Stimulated activated CD4-positive, alpha-beta T cell treated with anti-CD3 and anti-CD28 coated beads, Interleukin-1b, Interleukin-23, amount 100 ng/mL, for 4 hours (primary cell): ENCODE measurements around the gene GAS7.

Experiments used
- DNase-seq, 2 donors: peaks; one replicate each; pipeline ENCODE4 v3.0.0-alpha.2; 2020; ENCODE audit warnings: low read depth in 2 of 2

Gene GAS7

DNA sequence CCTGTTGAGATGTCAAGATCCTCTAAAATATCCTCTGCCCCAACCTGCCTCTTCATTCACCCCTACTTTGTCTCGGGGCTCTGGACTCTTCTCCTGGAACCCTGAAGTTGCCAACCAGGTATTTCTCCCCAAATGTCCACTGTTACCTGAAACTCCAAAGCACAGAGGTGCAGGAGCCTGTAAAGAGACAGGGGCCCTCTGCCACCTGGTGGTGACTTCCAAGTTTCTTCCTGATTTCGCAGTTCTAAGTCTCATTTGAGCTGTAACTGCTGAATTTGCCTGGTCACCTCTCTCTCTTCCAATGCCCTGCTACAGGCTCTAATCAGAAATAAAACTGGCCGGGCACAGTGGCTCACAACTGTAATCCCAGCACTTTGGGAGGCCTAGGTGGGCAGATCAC lies 216.2 kb downstream of the GAS7 start:
- no peak for DNase-seq

DNA sequence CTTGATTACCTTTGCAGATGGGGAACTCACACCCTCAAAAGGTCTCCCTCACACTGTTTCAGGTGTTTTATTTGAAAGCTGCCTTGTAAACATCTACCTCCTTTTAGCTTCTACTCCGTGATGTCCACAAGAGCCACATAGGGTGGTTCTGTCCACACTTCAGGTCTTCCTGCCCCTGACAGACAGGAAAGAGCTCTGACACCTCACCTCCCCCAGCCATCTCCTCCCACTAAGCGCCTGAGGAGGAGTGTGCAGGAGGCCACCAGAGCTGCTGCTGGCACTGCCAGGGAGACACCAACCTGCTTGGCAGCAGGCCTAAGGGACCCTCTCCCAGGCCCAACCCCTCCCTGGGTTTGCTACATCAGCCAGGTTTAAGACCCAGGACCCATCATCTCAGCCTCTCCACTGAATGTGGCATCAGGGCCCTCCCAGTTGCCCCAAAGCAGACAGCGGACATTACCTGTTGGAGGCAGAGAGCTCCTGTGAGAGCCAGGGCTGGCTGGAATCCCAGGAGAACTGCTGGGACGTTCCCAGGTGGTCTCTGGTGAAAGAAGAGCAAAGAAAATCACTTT lies 217.0 kb downstream of the GAS7 start:
- no peak for DNase-seq

DNA sequence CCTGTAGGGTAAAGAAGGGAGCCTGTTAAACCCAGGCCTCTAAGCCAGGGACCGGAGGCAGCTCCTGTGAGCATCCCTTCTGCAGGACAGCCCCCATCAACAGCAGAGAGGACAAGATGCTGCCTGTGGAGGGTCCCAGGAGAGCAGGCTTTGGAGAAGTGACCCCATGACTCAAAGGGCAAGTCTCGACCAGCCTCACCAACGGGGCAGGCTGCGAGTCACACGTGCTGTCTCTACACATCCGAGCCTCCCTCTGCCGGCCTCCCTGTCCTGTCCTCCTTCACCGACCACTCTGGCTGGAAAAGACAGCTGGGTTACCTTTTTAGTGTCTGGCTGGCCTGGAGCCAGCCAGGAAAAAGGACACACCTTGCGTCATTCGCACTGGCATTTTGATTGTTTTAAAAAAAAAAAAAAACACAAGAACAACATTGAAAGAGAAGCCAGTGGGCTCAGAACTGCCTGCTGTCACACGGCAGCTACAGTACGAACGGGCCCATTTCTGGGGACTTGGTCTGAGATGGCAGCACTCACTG lies 218.9 kb downstream of the GAS7 start:
- DNase-seq, result no peak

DNA sequence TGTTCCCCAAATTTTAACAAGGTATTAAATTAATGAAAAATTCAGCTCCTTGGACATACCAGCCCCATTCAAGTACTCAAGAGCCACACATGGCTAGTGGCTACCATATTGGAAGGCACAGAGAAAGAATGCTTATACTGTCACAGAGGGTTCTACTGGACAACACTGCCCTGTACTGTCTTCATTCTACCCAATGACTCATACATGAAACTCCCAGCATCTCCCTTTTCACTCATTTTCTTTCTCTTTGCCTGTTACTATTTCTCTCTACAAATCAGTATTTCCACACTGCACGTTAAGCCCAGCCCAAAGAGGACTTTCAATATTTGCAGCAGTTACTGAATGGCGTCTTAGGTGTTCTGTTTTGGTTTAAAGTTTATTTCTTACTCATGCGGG lies 221.2 kb downstream of the GAS7 start:
- no peak for DNase-seq

DNA sequence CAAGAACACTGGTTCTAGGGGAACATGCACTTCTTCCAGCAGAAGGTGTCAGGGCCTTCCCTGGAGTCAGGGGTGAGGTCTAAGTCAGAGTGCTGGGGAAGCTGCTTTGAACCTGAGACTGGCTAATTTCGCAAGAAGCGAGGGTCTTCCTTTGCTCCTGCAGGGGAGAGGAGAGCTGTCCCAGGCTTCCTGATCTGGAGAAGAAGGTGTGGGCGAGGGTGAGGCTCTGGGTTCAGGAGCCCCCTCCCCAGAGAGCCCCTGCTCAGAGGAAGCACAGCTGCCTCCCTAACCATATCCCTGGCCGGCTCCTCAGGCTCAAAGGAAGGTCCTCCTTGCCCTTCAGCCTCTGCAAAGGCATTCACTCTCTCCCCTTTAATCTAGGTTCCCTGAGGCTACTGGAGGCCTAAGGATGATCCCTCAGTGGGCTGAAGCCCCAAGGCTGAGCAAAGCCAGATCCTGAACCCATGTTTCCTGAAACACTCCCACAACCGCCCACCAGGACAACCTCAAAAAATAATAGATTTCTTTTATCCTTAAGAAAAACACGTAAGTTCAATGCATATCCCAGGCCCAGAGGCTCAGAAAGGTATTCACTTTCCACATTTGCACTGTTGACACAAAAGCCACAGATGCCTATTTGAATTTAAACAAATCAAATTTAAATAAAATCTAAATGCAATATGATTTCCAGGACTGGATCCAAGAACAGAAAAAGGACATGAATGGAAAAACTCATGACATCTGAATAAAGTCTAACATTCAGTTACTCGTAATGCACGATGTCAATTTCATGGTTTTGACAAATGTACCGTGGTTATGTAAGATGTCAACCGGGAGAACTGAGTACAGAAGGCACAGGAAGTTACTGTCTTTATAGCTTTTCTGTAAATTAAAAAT lies 221.9 kb downstream of the GAS7 start:
- DNase-seq, result no peak

DNA sequence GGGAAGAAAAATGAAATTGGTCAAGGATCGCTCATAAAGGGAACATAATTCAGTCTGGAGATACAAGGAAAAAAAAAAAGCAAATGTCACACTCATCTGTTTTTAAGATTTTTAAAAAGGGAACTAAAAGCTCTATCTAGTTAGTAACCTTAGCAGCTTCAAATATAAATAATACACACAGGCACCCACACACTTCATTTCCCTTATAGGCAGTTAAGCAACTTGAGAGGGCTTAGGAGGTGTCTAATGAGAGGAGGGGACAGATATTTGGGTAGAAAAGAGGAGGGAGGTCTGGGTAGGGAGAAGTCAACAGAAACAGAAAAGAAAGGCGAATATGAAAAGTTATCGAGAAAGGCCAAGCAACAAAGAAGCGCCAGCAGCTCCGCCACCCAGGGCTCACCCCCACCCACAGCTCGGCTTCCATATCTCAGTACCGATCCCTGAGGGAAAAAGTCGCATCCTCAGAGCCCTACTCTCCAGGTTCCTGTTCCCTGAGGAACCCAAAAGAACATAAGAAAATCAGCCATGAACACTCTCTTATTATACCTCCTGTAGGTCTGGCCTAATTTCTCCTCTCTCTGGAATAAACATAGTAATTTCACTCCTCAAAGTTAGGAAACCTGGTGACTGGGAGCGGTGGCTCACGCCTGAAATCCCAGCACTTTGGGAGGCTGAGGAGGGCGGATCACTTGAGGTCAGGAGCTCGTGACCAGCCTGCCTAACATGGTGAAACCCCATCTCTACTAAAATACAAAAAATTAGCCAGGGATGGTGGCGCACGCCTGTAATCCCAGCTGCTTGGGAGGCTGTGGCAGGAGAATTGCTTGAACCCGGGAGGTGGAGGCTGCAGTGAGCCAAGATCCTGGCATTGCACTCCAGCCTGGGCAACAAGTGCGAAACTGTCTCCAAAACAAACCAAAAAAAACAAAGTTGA lies 223.7 kb downstream of the GAS7 start:
- no peak for DNase-seq

DNA sequence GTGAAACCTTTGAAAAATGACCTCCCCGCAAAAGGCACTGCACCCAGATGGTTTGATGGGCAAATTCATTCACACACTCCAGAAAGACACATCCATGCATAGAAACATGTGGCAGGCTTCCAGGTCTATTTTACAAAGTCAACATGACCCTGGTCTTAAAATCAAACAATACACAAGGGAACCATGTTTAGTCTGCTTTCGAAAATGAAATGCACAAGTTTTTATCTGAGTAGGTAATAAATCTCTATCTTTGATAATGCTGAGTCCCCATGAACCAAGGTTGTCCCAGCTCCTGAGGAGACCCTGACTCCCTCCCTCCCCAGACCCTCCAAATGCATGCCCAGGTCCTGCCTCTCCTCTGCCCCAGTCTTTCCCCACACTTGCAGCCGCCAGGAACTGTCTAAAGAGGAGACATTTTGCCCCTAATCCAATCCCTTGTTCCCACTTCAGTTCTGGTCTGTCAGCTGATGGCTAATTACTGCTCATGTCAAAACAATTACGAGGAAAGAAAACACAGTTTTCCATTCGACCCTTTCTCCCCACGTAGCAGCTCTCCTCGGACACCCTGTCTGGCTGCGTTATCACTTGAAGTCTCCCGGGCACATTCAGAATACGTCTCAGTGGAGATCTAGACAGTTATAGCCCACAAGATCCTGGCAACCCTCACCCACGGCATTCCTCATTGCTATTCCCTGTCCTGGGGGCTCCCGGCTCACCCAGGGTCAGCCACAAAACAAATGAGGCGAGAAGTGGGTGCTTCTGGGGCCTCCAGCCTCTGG lies 224.5 kb downstream of the GAS7 start:
- DNase-seq, result no peak

DNA sequence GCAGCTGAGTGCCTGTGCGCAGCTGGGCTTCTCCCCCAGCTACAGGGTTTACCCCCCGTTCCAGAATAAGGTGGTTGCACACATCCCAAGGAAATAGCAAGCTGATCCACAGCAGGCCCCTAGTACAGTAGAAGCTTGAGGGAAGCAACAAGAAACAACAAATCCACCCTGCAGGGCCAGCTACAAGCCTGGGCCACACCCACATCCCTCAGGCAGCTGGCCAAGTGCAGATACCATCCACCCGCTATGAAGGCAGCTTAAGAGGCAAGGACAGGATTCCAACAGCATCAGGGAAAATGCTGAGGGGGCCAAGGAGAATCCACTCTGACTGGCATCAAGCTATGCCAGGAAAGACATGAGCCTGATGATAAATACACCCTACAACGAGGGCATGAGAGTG lies 226.4 kb downstream of the GAS7 start:
- no peak for DNase-seq

DNA sequence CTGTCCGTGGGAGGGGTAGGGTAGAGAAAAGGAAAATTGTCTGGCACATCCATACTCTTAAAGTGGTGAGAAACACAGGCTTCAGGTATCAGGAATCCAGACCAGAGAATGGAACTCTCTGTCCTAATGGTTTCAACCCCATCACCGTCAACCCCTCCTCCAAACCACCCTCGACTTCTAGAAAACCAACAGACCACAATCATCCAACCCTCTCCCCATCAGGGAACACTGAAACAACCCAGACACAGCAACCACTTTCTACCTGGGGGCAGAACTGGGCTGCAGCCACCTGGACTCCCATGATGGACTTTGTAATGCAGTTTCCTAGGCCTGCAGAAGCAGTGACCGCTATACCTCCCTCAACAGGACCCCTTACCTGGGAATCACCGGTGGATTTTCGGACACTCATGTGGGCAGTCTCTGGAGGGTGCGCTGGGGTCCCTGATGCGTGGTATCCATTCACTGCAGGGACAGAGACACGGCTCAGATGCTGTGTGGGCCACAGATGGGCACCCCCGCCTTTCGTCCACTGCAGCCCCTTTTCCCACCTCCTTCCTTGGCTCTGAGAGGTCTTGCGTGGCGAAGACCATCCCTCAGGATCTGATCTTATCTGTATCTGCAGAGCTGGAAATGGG lies 229.0 kb downstream of the GAS7 start:
- no peak for DNase-seq

DNA sequence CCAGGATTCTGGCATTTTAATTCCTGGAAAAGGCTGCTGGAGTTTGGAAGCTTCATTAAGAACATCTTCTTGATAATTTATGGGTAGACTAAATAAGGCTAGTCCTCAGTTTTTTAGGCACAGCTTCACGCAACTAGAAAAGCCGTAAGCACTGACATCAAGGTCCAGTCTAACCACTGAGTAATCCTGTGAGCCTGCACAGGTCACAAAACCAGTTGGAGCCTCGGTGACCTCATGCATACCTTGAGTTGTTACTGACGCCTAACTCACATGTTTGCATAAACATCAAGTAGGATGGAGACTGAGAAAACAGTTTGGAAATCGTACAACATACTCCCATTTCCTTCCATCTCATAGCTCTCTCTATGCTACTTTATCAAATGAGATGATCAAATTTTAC lies 229.5 kb downstream of the GAS7 start:
- no peak for DNase-seq

DNA sequence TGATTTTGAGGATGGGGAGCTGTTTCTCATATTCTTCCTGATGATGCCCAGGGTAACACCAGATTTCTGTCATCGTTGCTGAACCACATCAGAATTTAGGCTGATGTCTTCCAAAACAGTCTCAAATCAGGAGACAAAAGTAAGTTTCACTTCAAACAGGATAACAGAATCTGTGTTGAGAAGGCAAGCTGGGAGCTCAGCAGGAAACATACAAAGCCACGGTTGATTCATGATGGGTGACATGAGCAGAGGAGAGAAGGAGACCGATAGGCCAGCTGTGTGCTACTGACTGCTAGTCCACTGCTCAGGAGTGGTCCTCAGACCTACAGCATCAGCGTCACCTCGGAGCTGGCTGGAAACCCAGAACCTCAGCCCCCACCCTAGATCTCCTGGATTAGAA lies 230.4 kb downstream of the GAS7 start:
- no peak for DNase-seq

DNA sequence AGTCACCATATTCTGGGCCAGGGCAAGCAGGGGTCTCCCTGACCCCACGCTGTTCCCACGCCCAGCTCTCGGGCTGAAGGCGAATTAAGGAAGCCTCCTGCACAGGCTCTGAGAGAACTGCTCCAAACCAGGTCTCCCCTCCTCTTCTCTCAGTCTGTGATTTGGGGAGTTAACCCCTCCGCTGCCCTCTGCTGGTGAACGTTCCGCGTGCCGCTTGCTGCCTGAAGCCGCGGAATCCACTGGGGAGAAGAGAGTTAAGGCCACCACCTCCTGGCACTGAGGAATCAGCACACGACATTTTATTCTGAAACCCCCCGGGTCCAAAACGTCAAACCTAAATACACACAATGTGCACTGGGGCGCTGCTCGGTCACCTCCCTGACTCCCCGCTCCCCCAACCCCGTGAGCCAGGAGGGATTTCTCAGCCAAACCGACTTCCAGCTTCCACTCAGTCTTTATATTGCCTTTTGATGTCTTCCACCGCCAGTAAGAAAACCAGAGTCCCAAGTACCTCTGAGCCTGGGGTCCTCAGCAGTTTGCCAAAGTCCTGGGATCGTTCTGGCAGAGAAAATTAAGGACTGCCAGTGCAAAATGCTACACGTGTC lies 238.9 kb downstream of the GAS7 start:
- DNase-seq, result peak in 1 of 2 donors; percentile 16

DNA sequence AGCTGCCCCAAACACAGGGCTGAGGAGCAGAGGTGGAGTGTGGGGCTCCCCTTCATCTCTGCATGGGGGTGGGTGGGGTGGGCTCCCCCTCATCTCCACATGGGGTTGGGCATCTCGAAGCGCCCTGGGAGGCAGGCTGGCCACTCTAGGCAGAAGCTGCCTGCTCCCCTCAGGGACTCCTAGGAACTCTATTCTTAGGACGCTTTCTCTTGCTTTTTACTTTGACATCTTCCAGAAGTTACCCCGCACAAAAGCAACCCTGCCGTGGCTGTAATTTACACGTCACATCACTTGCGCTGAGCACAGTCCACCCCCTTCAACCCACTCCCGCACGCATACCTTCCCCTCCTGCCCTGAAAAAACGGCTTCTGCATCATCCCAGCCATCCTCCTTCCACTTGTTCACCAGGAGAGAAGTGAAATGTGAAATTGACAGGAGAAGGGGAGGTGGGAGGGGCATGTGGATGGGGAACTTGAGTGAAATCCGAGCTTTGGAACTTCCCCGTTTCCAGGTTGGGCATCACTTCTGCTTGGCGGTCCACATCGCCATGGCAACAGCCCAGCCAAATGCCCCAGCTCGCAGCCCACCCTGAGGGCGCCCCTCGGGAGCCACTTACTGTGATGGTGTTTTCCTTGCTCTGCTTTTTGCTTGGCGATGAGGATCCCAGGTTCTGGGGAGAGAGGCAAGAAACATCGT lies 239.7 kb downstream of the GAS7 start:
- DNase-seq, result no peak

DNA sequence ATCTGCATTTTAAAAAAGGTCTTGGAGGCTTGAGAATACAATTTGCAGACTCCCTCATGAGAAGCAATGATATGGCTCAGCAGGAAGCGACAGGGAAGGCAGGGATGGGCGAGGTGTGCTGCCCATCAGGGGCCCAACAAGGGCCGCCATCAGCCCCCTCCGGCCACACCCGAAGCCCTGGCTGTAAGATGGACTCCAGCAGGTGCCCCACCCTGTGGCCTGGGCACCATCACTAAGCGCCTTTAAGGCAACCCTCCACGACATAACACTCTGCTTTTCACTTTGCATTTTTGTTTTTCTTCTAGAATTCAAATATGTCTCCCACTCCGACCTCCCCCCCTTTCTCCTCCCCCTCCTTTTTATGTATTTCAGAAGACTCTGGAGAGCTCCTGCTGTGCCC lies 241.2 kb downstream of the GAS7 start:
- DNase-seq, result no peak

DNA sequence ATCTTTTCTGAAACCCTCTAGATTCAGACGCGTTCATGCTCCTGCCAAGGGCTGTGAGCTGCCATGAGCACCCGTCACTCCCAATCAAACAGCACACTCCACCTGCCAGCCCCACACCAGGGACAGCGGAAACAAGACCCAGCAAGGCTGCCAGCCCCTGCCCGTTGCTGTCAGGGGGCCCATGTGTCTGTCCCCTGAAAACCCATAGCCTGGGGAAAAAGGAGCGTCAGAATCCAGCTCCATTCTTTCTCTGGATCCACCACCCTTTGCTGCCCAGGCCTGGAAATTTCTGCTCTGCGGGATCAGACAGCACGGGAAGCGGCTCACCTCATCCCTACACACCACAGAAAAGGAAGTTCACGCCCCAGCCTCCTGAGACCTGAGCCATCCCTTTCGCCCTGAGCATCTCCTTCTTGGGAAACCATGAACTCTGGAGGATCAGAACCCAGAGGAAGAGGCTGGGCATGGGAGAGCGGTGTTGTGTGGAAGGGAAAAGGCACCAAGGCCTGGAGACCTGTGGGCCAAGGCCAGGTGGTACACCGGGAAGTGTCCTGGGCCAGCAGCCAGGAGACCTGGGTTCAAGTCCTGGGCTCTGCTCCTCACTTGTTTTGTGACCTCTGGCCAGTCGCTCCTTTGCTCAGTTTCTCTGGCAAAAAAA lies 241.8 kb downstream of the GAS7 start:
- no peak for DNase-seq

DNA sequence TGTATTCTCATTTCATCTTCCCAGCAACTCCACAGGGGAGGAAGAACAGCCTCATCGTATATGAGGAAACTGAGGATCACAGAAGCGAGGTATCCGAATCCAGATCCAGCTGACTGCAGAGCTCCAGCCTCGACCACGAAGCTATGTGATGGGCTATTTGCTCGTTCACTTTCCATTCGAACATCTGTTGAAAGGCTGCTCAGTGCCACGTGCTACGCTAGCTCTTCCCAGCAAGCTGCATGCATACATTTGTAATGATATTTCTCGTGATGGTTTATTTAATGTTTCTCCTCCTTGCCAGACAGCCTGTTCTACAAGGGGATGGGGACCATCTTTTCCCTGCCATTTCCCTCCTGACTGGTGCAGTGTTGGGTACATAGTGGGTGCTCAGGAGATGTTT lies 244.9 kb downstream of the GAS7 start:
- no peak for DNase-seq

DNA sequence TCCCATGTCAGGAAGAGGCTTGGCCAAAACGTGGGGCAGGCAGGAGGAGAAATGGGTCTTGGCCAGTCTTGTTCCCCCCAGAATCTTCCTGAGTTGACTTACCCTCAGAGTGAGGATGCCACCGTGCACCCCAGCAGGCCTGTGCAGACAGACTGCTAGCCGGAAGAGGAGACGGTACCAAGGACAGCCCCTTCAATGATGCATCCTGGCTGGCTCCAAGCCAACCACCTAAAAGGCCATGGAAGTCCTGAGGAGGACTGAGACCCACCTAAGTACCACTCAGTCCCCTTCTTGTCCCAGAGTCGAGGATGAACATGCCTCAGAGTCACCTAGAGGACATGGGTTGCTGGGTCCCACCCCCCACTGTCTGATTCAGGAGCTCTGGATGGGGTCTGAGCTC lies 246.6 kb downstream of the GAS7 start:
- no peak for DNase-seq

DNA sequence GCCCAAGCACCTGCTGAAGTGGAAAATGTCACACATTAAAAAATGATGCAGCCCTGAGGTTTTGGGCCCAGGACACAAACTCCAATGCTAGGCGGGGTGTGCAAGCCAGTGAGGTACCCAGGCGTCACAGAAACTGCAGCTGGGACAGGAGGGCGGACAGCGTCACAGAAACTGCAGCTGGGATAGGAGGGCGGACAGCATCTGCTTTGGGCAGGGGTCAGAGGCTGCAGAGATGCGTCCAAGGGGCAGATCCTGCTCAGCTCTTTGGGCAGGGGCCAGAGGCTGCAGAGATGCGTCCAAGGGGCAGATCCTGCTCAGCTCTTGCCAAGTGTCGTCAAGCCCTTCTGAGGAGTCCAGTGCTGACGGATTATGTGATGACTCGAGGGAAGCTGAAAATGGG lies 249.5 kb downstream of the GAS7 start:
- no peak for DNase-seq

DNA sequence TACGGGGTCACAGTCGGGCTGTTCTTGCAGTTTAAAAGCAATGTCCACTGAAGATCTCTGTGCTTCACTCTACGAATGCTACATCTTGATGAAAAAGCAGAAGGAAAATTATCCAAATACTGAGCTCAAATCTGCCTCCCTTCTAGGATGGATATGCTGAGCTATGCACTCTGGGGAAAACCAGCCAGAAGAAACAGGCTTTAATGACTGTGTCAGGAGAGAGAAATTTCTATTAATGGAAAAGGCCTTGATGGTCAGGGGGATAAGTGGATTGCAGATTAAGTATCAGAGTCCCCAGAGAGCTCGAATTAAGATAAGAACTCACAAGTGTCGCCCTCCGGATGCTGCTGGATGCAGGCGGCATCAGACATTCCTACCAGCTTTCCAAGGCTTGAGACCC lies 253.7 kb downstream of the GAS7 start:
- DNase-seq, result no peak
